Left lung (tissue), 10 donors: ENCODE measurements around the gene EML6. TPM values are rescaled to one million over a fixed set of nuclear protein-coding genes. Genes with fewer than 3 reads are reported as not detected.

Experiments
- ATAC-seq: fragments of 200-7000 bp; cut with Tn5 transposase; one replicate; pipeline ENCODE4 v1.9.1; 2020; ENCODE audit warnings: moderate library complexity
- DNase-seq, 4 donors: peaks; one replicate each; pipeline ENCODE4 v3.0.0-alpha.2; 2013 to 2020
- H3K27ac ChIP-seq, 2 donors: fragments of 200-600 bp; sonication (generic) in 1 of 2; one replicate each; pipeline versions ENCODE4 v1.5.0 to v1.8.0; 2020 to 2021
- H3K27me3 ChIP-seq, 2 donors: fragments of 200-600 bp; sonication (generic) in 1 of 2; one replicate each; pipeline versions ENCODE4 v1.5.0 to v1.8.0; 2020 to 2021
- H3K36me3 ChIP-seq, 2 donors: fragments of 200-600 bp; sonication (generic) in 1 of 2; one replicate each; pipeline versions ENCODE4 v1.5.0 to v1.8.0; 2020 to 2021
- H3K4me1 ChIP-seq, 2 donors: fragments of 200-600 bp; one replicate each; pipeline ENCODE4 v1.8.0; 2021
- H3K4me3 ChIP-seq, 2 donors: fragments of 200-600 bp; sonication (generic) in 1 of 2; one replicate each; pipeline versions ENCODE4 v1.5.0 to v1.8.0; 2020 to 2021; ENCODE audit warnings: mild to moderate bottlenecking in 1 of 2
- H3K9me3 ChIP-seq, 2 donors: fragments of 200-600 bp; sonication (generic) in 1 of 2; one replicate each; pipeline versions ENCODE4 v1.5.0 to v1.8.0; 2020 to 2021
- CTCF ChIP-seq, 2 donors: fragments of 200-600 bp; sonication (generic) in 1 of 2; IDR thresholded peaks; one replicate each; pipeline versions ENCODE4 v1.5.0 to v1.8.0; 2021; ENCODE audit warnings: antibody characterized with exemption in 2 of 2
- intact Hi-C, 2 donors: fragments of 100-400 bp; cut with DNase I; formaldehyde crosslinking; loops; one replicate each; pipeline versions ENCODE4 v1.11.2 to v1.14.2; 2022
- polyA plus RNA-seq, 6 donors: library from polyadenylated mRNA; unstranded; fragments of 120-200 nt; gene quantifications; one replicate each; pipeline ENCODE4 v1.2.1, GENCODE V29; 2013; ENCODE audit not compliant: insufficient read length in 6 of 6
- total RNA-seq, 2 donors: library from RNA; stranded (reverse); fragmentation: NEBNext Ultra II Directional; extraction: Animal tissue kit (Norgen Biotek cat#: 25700); gene quantifications; one replicate each; pipeline ENCODE4 v1.2.1, GENCODE V29; 2021
- donor health status: DM: no; HTN: yes; CAD: no.
- donor health status: DM: no; HTN: no; CAD: no.

EML6 gene
- total and polyA plus RNA-seq, 8 donors: 0.73 to 2.2 (median 1.3) TPM

- H3K4me1 ChIP-seq: no peaks in the 10 kb centered on the region
- ATAC-seq (no peak), DNase-seq (no peak)
- no peak overlapping the region for H3K27ac ChIP-seq
- H3K36me3 ChIP-seq: no peaks in the 10 kb centered on the region
- H3K4me3 ChIP-seq: no peak overlapping the region
- intact Hi-C loops: no loop called here
- H3K9me3 ChIP-seq: no peaks in the 10 kb centered on the region
- H3K27me3 ChIP-seq: no peaks in the 10 kb centered on the region
- TF ChIP-seq CTCF (IDR thresholded peaks at IDR 0.05): no peak
These were observed 158.3 kb downstream of the EML6 start for GRCh38 chr2:54881759-54882158.

GRCh38 chr2:54885891-54886290 lies 162.4 kb downstream of the EML6 start:
- intact Hi-C loops: no loop called here
- no peak overlapping the region for H3K4me3 ChIP-seq
- DNase-seq (no peak), ATAC-seq (no peak)
- no peak for TF ChIP-seq CTCF (IDR thresholded peaks at IDR 0.05)
- no peaks in the 10 kb centered on the region for H3K27me3 ChIP-seq
- H3K36me3 ChIP-seq: no peaks in the 10 kb centered on the region
- H3K27ac ChIP-seq: no peak overlapping the region
- no peaks in the 10 kb centered on the region for H3K4me1 ChIP-seq
- no peaks in the 10 kb centered on the region for H3K9me3 ChIP-seq

- Histone ChIP-seq H3K9me3 (no peaks in the 10 kb centered on the region), H3K27me3 (no peaks in the 10 kb centered on the region), H3K4me1 (no peaks in the 10 kb centered on the region), H3K27ac (no peak overlapping the region), H3K4me3 (no peak overlapping the region), H3K36me3 (no peaks in the 10 kb centered on the region)
- ATAC-seq (no peak), DNase-seq (no peak)
- intact Hi-C loops: no loop called here
- no peak for TF ChIP-seq CTCF (IDR thresholded peaks at IDR 0.05)
These were observed 164.5 kb downstream of the EML6 start for GRCh38 chr2:54887850-54888545.

- no peak for DNase-seq
- intact Hi-C loops: no loop called here
- no peak for TF ChIP-seq CTCF (IDR thresholded peaks at IDR 0.05)
These were observed 165.6 kb downstream of the EML6 start for GRCh38 chr2:54889053-54889452.

GRCh38 chr2:54891909-54892308 lies 168.4 kb downstream of the EML6 start:
- Histone ChIP-seq H3K27me3 (no peaks in the 10 kb centered on the region), H3K4me3 (no peak overlapping the region), H3K4me1 (no peaks in the 10 kb centered on the region), H3K27ac (no peak overlapping the region), H3K9me3 (peaks cover 0 to 11% of the 10 kb centered on the region in 2 donors), H3K36me3 (no peaks in the 10 kb centered on the region)
- DNase-seq (no peak), ATAC-seq (no peak)
- intact Hi-C loops: loop anchor here in 1 of 2 donors (10.0 kb wide), 1 partner anchor 283 kb away; no protein-coding TSS in a partner anchor
- TF ChIP-seq CTCF (IDR thresholded peaks at IDR 0.05): no peak

More at GRCh38 chr2:54889053-54889452, 165.6 kb downstream of the EML6 start:
- Histone ChIP-seq H3K27ac (no peak overlapping the region), H3K36me3 (no peaks in the 10 kb centered on the region), H3K27me3 (no peaks in the 10 kb centered on the region), H3K4me1 (no peaks in the 10 kb centered on the region), H3K9me3 (no peaks in the 10 kb centered on the region), H3K4me3 (no peak overlapping the region)
- no peak for ATAC-seq
